ENCODE measurements around the gene TAS1R3.

The TAS1R3 gene

DNA sequence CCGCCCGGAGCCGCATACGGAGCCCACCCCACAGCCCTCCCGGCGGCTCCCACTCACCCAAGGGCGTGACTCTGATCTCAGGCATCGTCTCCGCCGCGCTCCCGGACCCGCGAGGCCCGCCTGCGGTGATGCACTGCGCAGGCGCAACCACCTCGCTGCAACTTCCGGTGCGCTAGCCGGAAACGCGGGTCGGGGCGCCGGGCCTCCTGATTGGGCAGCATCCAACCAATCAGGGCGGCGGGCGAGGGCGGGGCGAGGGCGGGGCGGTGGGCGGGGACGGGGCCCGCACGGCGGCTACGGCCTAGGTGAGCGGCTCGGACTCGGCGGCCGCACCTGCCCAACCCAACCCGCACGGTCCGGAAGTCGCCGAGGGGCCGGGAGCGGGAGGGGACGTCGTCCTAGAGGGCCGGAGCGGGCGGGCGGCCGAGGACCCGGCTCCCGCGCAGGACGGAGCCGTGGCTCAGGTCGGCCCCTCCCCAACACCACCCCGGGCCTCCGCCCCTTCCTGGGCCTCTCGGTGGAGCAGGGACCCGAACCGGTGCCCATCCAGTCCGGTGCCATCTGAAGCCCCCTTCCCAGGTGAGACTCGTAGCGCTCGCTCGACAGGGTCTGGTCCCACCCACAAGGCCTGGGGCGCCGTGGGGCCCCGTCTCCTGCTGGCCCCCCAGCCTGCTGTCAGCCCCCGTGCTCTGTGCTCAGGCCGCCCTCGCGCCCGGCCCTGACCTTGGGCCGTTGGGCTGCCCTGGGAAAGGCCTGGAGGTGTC is 6.4 kb upstream of the TAS1R3 start, which contains the start of the genes CPTP and INTS11:
CPTP (plus strand) TSS at position 279 of the 764 bp plus-strand sequence. CDS start 2,109 bp downstream, outside the sequence.
INTS11 (minus strand) TSS at position 137 of the 764 bp plus-strand sequence; CDS start at position 85, 52 bp downstream.
- peak; percentile 46 for DNase-seq

DNA sequence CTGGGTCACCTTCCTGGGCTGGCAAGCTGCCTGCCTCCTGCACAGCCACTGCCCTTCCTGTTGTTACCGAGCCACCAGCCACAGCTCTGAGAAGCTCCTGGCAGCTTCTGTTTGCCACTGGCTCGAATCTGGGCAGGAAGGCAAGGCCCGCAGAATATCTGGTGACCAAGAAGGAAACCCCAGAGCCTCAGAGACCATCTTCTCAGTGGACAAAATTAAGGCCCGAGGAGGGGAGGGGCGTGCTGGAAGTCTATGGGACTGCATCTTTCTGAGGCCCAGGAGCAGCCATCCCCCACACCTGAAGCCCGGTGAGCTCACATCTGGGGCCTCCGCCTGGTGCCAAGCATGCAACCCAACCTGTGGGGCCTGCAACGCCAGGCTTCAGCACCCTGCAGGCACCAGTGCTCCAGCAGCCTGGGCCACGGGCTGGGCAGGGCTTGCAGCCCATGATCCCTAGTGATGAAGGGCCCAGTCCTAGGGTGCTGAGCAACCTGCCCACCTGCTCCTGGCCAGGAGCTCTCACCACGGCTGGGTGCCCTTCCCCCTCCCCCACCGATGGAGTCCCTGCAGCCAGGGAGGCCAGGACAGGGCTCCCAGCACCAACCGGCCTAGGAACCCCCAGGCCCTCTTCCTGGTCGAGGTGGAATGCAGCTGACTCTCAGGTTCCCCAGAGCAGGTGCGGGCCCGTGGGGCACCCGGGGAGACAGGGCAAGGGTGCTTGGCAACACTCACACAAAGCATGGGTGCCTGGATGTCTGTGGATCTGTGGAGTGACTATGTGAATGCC is 5.6 kb upstream of the TAS1R3 start:
- no peak for DNase-seq

DNA sequence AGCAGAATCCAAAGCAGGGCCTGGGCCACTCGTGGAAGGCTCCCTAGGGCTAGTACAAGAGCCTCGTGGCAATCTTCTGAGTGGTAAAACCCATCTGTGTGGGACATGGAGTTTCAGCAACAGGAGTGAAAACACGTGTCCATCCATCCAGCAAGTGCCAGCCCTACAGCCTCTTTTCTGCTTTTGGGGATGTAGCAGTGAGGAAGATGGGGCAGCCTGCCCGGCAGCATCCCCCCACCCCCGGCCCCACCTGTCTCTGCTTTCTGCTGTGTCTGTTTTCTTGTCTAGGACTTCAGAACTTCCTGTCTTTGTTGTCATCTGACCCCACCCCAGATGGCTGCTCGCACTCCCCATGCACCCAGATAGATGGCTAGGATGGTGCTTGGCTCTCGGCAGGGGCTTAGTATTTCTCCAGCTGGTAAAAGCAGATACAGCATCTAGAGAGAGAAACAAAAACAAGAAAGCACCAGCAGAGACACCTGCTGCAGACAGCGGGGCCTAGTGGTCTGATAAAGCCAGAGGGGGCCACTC is 4.9 kb upstream of the TAS1R3 start:
- no peak for DNase-seq

DNA sequence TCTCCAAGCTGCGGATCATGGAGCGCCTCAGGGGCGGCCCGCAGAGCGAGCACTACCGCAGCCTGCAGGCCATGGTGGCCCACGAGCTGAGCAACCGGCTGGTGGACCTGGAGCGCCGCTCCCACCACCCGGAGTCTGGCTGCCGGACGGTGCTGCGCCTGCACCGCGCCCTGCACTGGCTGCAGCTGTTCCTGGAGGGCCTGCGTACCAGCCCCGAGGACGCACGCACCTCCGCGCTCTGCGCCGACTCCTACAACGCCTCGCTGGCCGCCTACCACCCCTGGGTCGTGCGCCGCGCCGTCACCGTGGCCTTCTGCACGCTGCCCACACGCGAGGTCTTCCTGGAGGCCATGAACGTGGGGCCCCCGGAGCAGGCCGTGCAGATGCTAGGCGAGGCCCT is 3.8 kb upstream of the TAS1R3 start:
- no peak for DNase-seq

DNA sequence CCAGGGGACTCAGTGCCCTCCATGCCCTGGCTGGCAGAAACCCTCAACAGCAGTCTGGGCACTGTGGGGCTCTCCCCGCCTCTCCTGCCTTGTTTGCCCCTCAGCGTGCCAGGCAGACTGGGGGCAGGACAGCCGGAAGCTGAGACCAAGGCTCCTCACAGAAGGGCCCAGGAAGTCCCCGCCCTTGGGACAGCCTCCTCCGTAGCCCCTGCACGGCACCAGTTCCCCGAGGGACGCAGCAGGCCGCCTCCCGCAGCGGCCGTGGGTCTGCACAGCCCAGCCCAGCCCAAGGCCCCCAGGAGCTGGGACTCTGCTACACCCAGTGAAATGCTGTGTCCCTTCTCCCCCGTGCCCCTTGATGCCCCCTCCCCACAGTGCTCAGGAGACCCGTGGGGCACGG is 2.8 kb upstream of the TAS1R3 start:
- DNase-seq, result no peak

DNA sequence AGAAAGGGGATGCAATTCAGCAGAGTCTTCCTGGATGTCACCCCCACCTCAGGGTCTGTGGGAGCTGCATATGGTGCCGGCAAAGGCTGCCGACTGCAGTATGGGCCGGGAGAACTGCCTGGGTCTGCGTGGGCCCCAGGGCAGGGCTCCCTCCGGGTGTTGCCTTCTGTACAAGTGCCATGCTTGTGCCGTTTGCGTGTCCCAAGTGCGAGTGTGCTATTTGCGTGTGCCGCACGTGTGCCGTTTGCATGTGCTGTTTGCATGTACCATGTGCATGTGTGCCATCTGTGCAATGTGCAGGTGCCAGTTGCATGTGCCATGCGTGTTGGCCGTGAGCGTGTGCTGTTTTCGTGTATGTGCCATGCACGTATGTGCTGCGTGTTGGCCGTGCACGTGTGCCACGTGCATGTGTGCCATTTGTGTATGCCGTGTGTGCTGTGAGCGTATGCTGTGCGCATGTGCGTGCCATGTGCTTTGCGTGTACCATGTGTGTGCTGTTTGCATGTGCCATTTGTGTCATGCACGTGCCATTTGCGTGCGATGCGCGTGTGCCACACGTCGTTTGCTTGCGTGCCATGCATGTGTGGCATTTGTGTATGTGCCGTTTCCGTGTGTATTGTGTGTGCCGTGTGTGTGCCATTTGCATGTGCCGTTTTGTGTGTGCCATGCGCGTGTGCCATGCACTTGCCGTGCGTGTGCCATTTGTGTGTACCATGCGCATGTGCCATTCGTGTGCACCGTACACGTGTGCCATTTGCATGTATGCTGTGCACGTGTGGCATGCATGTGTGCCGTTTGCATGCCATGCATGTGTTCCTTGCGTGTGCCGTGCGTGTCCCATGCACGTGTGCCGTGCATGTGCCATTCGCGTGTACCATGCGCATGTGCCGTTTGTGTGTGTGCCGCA is 1.5 kb upstream of the TAS1R3 start:
- DNase-seq, result no peak

DNA sequence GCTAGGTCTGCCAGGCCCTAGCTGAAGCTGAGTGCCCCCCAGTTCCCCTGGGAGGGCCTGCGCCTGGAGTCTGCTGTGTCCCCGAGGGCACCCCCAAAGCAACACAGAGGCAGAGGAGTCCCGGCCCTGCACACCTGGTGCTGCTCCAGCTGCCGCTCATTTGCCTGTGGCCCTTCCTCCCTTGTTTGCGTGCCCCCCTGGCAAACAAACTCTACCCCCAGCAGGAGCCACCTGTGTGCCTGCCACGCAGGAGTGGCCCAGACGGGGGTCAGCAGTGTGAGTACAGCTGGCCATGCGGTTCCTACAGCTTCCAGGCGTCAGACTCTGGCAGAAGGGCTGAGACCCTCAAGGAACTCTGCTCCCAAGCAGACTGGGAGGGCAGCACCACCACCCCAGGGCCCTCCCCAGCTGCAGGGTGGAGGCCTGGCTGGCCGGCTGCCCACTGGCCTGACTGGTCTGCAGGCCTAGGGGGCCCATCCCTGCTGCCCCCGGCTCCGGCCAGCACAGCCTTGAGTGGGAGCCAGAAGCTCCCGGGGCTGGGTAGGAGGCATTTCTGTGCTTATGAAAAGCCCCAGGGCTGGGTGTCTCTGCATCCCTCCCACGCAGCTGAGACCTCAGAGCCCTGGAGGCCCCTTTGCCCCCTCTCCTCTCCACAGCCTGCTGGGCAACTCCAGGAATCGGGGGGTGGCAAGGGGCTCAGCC is 563 bp upstream of the TAS1R3 start:
- no peak for DNase-seq

DNA sequence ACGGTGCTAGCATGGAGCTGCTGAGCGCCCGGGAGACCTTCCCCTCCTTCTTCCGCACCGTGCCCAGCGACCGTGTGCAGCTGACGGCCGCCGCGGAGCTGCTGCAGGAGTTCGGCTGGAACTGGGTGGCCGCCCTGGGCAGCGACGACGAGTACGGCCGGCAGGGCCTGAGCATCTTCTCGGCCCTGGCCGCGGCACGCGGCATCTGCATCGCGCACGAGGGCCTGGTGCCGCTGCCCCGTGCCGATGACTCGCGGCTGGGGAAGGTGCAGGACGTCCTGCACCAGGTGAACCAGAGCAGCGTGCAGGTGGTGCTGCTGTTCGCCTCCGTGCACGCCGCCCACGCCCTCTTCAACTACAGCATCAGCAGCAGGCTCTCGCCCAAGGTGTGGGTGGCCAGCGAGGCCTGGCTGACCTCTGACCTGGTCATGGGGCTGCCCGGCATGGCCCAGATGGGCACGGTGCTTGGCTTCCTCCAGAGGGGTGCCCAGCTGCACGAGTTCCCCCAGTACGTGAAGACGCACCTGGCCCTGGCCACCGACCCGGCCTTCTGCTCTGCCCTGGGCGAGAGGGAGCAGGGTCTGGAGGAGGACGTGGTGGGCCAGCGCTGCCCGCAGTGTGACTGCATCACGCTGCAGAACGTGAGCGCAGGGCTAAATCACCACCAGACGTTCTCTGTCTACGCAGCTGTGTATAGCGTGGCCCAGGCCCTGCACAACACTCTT is 1.1 kb downstream of the TAS1R3 start:
- DNase-seq, result no peak

DNA sequence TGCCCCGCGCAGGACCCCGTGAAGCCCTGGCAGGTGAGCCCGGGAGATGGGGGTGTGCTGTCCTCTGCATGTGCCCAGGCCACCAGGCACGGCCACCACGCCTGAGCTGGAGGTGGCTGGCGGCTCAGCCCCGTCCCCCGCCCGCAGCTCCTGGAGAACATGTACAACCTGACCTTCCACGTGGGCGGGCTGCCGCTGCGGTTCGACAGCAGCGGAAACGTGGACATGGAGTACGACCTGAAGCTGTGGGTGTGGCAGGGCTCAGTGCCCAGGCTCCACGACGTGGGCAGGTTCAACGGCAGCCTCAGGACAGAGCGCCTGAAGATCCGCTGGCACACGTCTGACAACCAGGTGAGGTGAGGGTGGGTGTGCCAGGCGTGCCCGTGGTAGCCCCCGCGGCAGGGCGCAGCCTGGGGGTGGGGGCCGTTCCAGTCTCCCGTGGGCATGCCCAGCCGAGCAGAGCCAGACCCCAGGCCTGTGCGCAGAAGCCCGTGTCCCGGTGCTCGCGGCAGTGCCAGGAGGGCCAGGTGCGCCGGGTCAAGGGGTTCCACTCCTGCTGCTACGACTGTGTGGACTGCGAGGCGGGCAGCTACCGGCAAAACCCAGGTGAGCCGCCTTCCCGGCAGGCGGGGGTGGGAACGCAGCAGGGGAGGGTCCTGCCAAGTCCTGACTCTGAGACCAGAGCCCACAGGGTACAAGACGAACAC is 1.8 kb downstream of the TAS1R3 start:
- DNase-seq, result no peak

DNA sequence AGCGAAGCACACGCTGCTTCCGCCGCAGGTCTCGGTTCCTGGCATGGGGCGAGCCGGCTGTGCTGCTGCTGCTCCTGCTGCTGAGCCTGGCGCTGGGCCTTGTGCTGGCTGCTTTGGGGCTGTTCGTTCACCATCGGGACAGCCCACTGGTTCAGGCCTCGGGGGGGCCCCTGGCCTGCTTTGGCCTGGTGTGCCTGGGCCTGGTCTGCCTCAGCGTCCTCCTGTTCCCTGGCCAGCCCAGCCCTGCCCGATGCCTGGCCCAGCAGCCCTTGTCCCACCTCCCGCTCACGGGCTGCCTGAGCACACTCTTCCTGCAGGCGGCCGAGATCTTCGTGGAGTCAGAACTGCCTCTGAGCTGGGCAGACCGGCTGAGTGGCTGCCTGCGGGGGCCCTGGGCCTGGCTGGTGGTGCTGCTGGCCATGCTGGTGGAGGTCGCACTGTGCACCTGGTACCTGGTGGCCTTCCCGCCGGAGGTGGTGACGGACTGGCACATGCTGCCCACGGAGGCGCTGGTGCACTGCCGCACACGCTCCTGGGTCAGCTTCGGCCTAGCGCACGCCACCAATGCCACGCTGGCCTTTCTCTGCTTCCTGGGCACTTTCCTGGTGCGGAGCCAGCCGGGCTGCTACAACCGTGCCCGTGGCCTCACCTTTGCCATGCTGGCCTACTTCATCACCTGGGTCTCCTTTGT is 2.6 kb downstream of the TAS1R3 start:
- DNase-seq, result no peak

DNA sequence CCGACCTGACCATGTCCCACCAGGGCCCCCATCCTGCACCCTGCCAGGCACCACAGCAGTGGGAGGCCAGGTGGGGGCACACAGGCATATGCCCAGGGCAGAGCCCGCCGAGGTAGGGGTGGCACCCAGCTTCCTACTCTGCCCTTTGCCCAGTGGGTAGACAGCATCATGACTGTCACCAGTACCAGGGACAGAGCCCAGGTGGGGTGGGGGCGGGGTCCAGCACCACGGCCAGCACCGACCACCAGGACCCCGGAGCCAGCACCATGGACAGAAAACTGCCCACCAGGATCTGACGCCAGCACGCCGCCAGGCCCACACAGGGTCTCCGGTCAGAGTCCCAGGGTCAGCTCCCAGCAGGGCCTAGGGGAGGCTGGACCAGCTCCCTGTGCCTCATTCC is 3.8 kb downstream of the TAS1R3 start:
- DNase-seq, result no peak

DNA sequence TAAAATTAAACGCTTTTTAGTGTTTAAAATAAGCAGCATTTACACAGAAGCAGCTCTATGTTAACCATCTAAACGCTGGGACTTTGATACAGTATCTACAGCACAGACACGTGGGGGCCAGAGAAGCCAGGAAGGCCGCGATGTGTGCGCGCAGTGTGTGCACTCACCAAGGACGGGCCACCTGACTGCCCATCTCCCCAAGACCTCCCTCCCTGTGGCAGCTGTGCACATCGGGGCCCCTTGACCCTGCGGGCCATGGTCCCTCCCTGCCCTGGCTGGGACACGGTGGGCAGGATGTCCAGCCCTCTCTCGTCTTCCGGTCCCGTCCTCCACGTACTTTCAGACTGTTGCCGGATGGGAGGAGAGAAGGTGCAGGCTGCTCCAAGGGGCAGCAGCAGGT is 4.2 kb downstream of the TAS1R3 start:
- DNase-seq, result no peak

DNA sequence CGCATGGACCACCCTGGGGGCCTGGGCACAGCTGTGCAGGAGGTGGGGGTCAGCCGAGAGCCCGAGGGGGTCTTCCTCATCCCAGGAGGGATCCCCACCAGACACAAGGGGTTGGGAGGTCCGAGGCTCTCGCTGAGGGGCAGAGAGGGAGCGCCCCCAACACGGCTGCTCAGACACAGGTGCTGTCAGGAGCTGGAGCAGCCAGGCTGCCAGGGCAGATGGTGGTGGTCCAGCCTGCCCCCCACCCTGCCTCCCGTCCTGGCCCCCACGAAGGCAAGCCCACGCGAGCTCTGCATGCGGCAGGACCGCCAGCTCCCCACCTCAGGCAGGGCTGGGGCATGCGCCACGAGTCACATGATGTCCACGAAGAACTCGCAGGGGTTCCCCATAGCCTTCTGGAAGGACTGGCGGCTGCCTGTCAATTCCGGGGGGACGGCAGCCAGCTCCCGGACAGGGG is 4.7 kb downstream of the TAS1R3 start:
- no peak for DNase-seq

DNA sequence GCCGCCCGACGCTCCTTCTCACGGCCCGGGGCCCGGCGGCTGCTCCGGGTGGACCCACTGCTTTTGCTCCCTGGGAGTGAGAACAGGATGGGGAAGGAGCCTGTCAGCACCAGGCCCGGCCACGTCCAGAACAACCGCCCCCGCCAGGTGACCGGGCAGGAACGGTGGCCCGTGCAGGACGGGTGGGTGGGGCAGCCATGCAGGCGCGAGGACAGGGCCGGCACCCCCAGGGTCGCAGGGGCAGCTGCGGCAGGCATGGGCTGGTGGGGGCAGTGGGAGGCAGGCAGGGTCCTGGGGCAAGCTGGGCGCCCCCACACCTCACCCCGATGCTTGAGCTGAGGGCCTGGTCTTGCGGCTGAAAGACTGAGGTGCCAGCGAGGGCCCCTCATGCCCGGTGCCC is 5.4 kb downstream of the TAS1R3 start:
- no peak for DNase-seq

DNA sequence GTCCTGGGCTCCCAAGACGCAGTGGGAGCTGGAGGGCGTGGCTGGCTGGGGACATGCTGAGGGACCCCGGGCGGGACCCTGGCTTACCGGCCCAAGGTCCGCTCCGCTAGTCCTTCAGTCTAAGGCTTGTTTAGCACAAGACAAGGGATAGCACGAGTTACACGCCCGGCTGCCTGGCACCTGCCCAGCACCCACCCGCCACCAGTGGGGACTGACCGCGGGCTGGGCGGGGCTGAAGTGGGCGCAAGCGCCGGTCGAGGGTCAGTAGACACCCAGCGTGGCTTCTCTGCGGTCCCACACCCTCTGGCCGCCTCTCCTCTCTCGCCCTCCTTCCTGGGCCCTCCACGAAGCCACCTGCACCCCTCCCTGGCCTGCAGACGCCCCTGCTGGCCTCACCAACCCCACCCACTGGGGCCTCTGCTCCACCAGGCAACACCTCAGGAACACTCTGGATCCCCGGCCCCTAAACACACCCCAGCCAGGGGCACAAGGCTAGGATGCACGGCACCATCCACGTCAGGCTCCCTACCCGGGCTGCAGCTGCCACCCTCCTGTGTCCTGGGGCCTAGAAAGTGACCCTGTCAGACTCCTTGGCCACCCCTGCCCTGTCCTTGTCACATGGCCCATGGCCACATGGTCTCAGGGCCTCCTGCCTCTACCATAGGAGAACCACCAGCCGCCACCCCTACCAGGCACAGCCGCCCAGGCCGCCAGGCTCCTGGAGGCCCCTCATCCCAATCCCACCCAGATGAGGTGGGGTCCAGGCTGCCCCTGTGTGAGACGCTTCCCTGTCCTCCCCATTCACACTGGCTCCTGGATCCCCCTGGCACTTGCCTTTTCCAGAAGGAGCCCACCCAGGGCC is 6.1 kb downstream of the TAS1R3 start:
- no peak for DNase-seq

DNA sequence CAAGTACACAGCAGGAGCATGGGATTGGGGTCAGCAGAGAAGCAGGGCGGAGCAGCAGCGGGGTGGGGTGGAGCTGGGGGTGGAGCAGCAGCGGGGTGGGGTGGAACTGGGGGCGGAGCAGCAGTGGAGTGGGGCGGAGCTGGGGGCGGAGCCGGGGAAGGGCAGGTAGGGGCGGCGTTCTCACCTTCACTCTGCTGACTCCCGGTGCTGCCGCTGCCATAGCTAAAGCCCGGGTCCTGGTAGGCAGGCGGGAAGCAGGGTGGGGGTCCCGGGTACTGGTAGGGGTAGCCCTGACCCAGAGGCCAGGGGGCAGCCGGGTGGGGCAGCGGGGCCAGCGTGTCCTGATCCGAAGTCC is 6.7 kb downstream of the TAS1R3 start:
- no peak for DNase-seq

DNA sequence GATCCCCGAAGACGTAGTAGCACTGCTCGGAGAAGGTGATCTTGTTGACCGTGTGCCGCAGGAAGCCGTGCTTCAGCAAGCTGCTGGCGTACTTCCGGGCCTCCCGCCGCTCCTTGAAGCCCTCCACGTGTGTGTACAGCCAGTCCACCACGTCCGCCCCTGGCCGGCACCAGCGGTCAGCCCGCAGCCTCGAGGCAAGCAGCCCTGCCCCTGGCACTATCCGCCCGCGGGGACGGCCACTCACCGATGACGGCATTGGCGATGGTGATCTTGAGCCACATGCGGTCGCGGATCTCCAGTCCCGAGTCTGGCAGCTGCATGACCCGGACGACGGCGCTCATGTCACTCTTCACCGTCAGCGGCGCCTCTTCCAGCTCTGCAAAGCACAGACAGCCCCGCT is 7.2 kb downstream of the TAS1R3 start:
- DNase-seq, result no peak

DNA sequence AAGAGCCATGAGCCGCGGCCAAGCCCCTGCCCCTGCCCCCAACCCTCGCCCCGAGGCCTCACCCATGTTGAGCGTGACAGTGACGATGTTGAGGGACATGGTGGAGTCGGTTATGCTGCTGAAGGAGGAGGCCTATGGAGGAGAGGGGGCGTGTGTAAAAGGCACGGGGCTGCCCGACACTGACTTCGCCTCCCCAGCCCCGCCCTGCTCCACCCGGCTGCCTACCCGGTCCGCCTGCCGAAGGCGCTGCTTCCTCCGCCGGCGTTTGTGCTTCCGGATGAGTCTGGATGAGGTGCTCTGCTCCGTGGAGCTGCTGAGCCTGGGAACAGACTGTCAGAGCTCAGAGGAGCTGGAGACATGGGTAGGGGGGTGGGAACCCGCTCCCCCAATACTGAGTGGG is 9.1 kb downstream of the TAS1R3 start:
- no peak for DNase-seq
